GM23338 (cell line): ENCODE measurements around the gene GDPD4. TPM values are rescaled to one million over a fixed set of nuclear protein-coding genes. Genes with fewer than 3 reads are reported as not detected.

Experiments
- ATAC-seq: fragments of 200-7000 bp; cut with Tn5 transposase; 3 replicates; pipeline ENCODE4 v1.9.1; 2020
- DNase-seq: peaks from one replicate; pipeline ENCODE4 v3.0.0-alpha.2; 2015; ENCODE audit warnings: low spot score
- H2AFZ ChIP-seq: fragments of 200-600 bp; sonication (generic); 2 replicates; pipeline ENCODE4 v1.8.0; 2016; ENCODE audit warnings: antibody characterized with exemption, mild to moderate bottlenecking, moderate library complexity
- H3F3A ChIP-seq: fragments of 200-600 bp; sonication (generic); replicated peaks from 2 replicates; pipeline ENCODE4 v1.8.0; 2017; ENCODE audit warnings: antibody characterized with exemption, mixed run types, low read depth
- H3K27ac ChIP-seq: fragments of 200-600 bp; sonication (generic); 2 replicates; pipeline ENCODE4 v1.6.1; 2016; ENCODE audit warnings: low read depth
- H3K27me3 ChIP-seq: fragments of 200-600 bp; sonication (generic); 2 replicates; pipeline ENCODE4 v1.8.0; 2016; ENCODE audit warnings: mild to moderate bottlenecking, mixed run types, moderate library complexity; ENCODE audit not compliant: insufficient read depth
- H3K36me3 ChIP-seq: fragments of 200-600 bp; sonication (generic); 2 replicates; pipeline ENCODE4 v1.8.0; 2016; ENCODE audit warnings: mild to moderate bottlenecking; ENCODE audit not compliant: insufficient read depth
- H3K4me1 ChIP-seq: fragments of 200-600 bp; sonication (generic); 2 replicates; pipeline ENCODE4 v1.8.0; 2016; ENCODE audit warnings: mild to moderate bottlenecking, moderate library complexity; ENCODE audit not compliant: insufficient read depth
- H3K4me2 ChIP-seq: fragments of 200-600 bp; sonication (generic); 2 replicates; pipeline ENCODE4 v1.7.1; 2017; ENCODE audit warnings: mixed run types
- H3K4me3 ChIP-seq: fragments of 200-600 bp; sonication (generic); 2 replicates; pipeline ENCODE4 v1.6.1; 2016; ENCODE audit warnings: mixed run types
- H3K79me2 ChIP-seq: fragments of 200-600 bp; sonication (generic); replicated peaks from 2 replicates; pipeline ENCODE4 v1.8.0; 2017; ENCODE audit warnings: mild to moderate bottlenecking; ENCODE audit not compliant: insufficient read depth
- H3K9me2 ChIP-seq: fragments of 200-600 bp; sonication (generic); 2 replicates; pipeline ENCODE4 v1.8.0; 2017; ENCODE audit not compliant: insufficient read depth
- H4K20me1 ChIP-seq: fragments of 200-600 bp; sonication (generic); replicated peaks from 2 replicates; pipeline ENCODE4 v1.8.0; 2017; ENCODE audit warnings: mild to moderate bottlenecking; ENCODE audit not compliant: insufficient read depth
- H3K27ac Mint-ChIP-seq: 2 replicates; pipeline ENCODE4 v1.8.0; 2020; ENCODE audit warnings: inconsistent platforms, mild to moderate bottlenecking, moderate library complexity, mixed read lengths
- H3K27me3 Mint-ChIP-seq: 3 replicates; pipeline ENCODE4 v1.8.0; 2022; ENCODE audit warnings: low read depth, mild to moderate bottlenecking, moderate library complexity, mixed read lengths, inconsistent platforms; ENCODE audit not compliant: insufficient read depth, poor library complexity
- H3K36me3 Mint-ChIP-seq: 3 replicates; pipeline ENCODE4 v1.8.0; 2021; ENCODE audit warnings: low read depth, mild to moderate bottlenecking, inconsistent platforms, moderate library complexity, mixed read lengths
- H3K4me1 Mint-ChIP-seq: 3 replicates; pipeline ENCODE4 v1.8.0; 2020; ENCODE audit warnings: mild to moderate bottlenecking, inconsistent platforms, mixed read lengths
- H3K4me3 Mint-ChIP-seq: 3 replicates; pipeline ENCODE4 v1.8.0; 2021; ENCODE audit warnings: moderate library complexity, mild to moderate bottlenecking, inconsistent platforms, mixed read lengths
- H3K9me3 Mint-ChIP-seq: 3 replicates; pipeline ENCODE4 v1.8.0; 2020; ENCODE audit warnings: moderate library complexity, mild to moderate bottlenecking, inconsistent platforms, mixed read lengths
- CREB1 ChIP-seq: fragments of 250-450 bp; sonication (Bioruptor Pico); IDR thresholded peaks from 2 replicates; pipeline ENCODE4 v1.5.0; 2020; ENCODE audit warnings: low read depth, mild to moderate bottlenecking, moderate library complexity
- CTCF ChIP-seq, 2 experiments: fragments of 200-600 bp in 1 of 2; sonication (generic) in 1 of 2; conservative IDR thresholded peaks; 2 replicates each; pipeline versions ENCODE4 v1.5.1 to v1.6.1; 2016 to 2017; ENCODE audit warnings: antibody characterized with exemption in 2 of 2, low read depth in 2 of 2, mild to moderate bottlenecking in 2 of 2, moderate library complexity in 1 of 2
- ETS1 ChIP-seq: IDR thresholded peaks from 2 replicates; pipeline ENCODE4 v1.6.1; 2016; ENCODE audit warnings: antibody characterized with exemption
- EZH2phosphoT487 ChIP-seq: fragments of 200-600 bp; sonication (generic); IDR thresholded peaks from one replicate; pipeline ENCODE4 v1.8.1; 2018; ENCODE audit warnings: antibody characterized with exemption; ENCODE audit not compliant: unreplicated experiment
- JUNB ChIP-seq: IDR thresholded peaks from one replicate; pipeline ENCODE4 v1.6.1; 2016; ENCODE audit warnings: antibody characterized with exemption; ENCODE audit not compliant: unreplicated experiment
- NANOG ChIP-seq: IDR thresholded peaks from 2 replicates; pipeline ENCODE4 v1.6.1; 2016; ENCODE audit warnings: antibody characterized with exemption, borderline replicate concordance
- POLR2AphosphoS5 ChIP-seq: IDR thresholded peaks from 2 replicates; pipeline ENCODE4 v1.6.1; 2016; ENCODE audit warnings: antibody characterized with exemption, low read depth
- REST ChIP-seq: IDR thresholded peaks from one replicate; pipeline ENCODE4 v1.6.1; 2018; ENCODE audit warnings: antibody characterized with exemption; ENCODE audit not compliant: unreplicated experiment
- STAT1 ChIP-seq: IDR thresholded peaks from one replicate; pipeline ENCODE4 v1.6.1; 2016; ENCODE audit warnings: antibody characterized with exemption; ENCODE audit not compliant: unreplicated experiment
- ZNF114 ChIP-seq: fragments of 250-450 bp; sonication (Bioruptor Pico); IDR thresholded peaks from 2 replicates; pipeline ENCODE4 v1.5.0; 2020; ENCODE audit warnings: mild to moderate bottlenecking, moderate library complexity
- polyA plus RNA-seq: library from polyadenylated mRNA; unstranded; fragments of >200 nt; fragmentation: Nextera tagmentation; extraction: Ambion mirVana; gene quantifications from 2 replicates; pipeline ENCODE4 v1.2.1, GENCODE V29; 2016
- total RNA-seq: library from RNA; depleted of rRNA; stranded (reverse); fragments of >200 nt; shearing (Covaris generic); gene quantifications from 2 replicates; pipeline ENCODE4 v1.2.3, GENCODE V29; 2014

The GDPD4 gene
- total and polyA plus RNA-seq, 2 experiments from 2014 or later: not detected

- TF ChIP-seq REST: no peak
- TF ChIP-seq JUNB: no peak
- TF ChIP-seq STAT1: no peak
- no peak for TF ChIP-seq CTCF (conservative IDR thresholded peaks at IDR 0.05; ENCODE audit: low read depth in 2 of 2)
- TF ChIP-seq ETS1: no peak
- no peak for TF ChIP-seq CREB1 (CRISPR knock-in tag)
Measured at GRCh38 chr11:77191429-77191822, 110.1 kb downstream of the GDPD4 start (continued).

- H3K9me2 ChIP-seq: 0 out of 2 replicates have a peak, but pooled peaks cover 7% of the 10 kb centered on the region
- H3K4me3 ChIP-seq: no peak overlapping the region
- no peak overlapping the region for H3K27ac ChIP-seq
- H4K20me1 ChIP-seq: no peaks in the 10 kb centered on the region
- ATAC-seq: no peak
- H3K36me3 ChIP-seq: no peaks in the 10 kb centered on the region
- H3K4me1 ChIP-seq: peaks cover 4% of the 10 kb centered on the region; the same call in 1 of the 2 replicates
- no peaks in the 10 kb centered on the region; the same call in 1 of the 2 replicates for H3F3A ChIP-seq
- Mint-ChIP-seq H3K36me3 (no peaks in the 10 kb centered on the region), H3K27me3 (peaks cover 13% of the 10 kb centered on the region), H3K9me3 (no peaks in the 10 kb centered on the region), H3K27ac (no peak overlapping the region), H3K4me1 (peaks cover 16% of the 10 kb centered on the region), H3K4me3 (no peak overlapping the region)
- H2AFZ ChIP-seq: no peak overlapping the region
- TF ChIP-seq EZH2phosphoT487 (no peak), NANOG (no peak), JUNB (no peak), CTCF (conservative IDR thresholded peaks at IDR 0.05; ENCODE audit: low read depth in 2 of 2) (peak in 1 of 2 experiments; percentile 22; a peak in 1 of 4 replicates), ZNF114 (CRISPR knock-in tag) (no peak), POLR2AphosphoS5 (no peak)
- no peaks in the 10 kb centered on the region for H3K79me2 ChIP-seq
- no peak for DNase-seq
- no peaks in the 10 kb centered on the region for H3K27me3 ChIP-seq
- no peak overlapping the region for H3K4me2 ChIP-seq
Measured at GRCh38 chr11:77190331-77191075, 111.0 kb downstream of the GDPD4 start.
